GM18870 (cell line): ENCODE measurements around the gene CLPTM1.

Experiments used
- ATAC-seq: cut with Tn5 transposase; IDR thresholded peaks from one replicate; pipeline ENCODE4 v1.9.1; 2021; ENCODE audit warnings: moderate library complexity; ENCODE audit not compliant: unreplicated experiment

Gene CLPTM1

GRCh38 chr19:45008552-45008951 lies 53.4 kb downstream of the CLPTM1 start:
- no peak for ATAC-seq

- no peak for ATAC-seq
Observed at GRCh38 chr19:45009625-45010255, 54.6 kb downstream of the CLPTM1 start.

DNA sequence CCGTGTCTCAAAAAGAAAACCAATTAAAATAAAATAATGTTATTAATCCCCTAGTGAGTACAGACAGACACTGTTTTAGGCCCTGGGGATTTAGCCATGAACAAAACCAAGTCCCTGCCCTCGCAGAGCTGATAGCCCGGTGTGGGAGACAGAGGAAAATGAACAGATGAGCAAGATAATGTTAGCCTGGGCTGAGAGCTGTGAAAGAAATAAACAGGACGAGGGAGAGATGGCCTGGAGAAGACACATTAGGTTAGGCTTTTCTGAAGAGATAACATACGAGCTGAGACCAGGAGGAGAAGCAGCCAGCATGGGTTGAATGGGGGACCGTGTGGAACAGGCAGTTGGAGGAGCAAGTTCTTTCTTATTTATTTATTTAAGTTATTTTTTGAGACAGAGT lies 55.1 kb downstream of the CLPTM1 start:
- no peak for ATAC-seq

GRCh38 chr19:45011959-45012358 lies 56.8 kb downstream of the CLPTM1 start:
- ATAC-seq = no peak

DNA sequence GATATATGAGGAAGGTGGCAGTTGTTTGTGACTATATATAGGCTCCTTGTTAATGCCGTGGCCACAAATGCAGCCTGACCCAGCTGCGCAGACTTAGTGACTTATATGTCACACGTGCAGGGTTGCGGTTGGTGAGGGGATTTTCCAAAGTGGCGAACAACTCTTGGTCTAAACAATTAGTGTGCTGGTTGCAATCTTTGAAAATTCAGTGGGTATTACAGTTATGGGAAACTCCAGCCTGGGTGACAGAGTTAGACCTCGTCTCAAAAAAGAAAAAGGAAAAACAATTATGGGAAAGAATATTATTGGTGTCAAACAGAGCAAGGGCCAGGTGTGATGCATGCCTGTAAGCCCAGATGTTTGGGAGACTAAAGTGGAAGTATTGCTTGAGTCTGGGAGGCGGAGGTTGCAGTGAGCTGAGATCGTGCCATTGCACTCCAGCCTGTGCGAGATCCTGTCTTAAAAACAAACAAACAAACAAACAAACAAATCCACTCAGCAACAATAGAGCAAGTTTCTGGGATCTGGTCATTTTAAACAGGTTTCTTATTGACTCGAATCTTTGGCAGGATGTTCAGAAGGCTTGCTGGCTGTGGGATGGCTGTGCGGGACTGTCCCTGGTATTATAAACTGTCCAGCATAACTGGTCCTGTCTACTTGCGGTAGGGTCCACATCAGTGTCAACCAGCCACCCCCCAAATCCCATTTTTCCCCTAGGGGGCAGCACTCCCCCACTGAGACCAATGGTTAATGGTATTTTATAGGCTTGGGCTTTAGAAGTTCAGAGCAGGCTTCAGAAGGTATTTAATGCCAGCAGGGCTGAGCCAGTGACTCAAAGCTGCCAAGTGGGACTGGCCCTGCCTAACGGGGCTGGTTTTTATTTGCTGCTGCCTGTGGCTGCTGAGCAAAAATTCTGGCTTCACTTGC lies 61.5 kb downstream of the CLPTM1 start:
- peak; percentile 76 for ATAC-seq

GRCh38 chr19:45019187-45019586 lies 64.0 kb downstream of the CLPTM1 start:
- ATAC-seq = no peak

- no peak for ATAC-seq
Observed at GRCh38 chr19:45020071-45020470, 64.9 kb downstream of the CLPTM1 start.

GRCh38 chr19:45021971-45022370 lies 66.8 kb downstream of the CLPTM1 start:
- ATAC-seq = no peak

- no peak for ATAC-seq
Observed at GRCh38 chr19:45023048-45023447, 67.9 kb downstream of the CLPTM1 start.

DNA sequence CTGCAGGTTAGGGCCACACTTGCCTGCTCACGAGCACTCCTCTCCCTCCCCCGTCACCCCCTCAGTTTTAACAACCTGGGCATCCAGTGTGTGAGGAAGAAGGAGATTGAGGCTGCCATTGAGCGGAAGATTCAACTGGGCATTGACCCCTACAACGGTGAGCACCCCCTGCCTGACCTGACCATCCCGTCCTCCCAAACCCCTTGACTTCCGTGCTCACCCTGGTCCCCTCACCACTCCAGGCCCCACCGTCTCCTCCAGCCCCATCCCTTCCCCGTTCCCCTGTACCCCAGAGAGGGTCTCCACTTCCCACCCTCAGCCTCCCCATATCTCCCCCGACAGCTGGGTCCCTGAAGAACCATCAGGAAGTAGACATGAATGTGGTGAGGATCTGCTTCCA lies 70.1 kb downstream of the CLPTM1 start:
- no peak for ATAC-seq

- no peak for ATAC-seq
Observed at GRCh38 chr19:45027371-45027770, 72.2 kb downstream of the CLPTM1 start.

GRCh38 chr19:45030825-45031224 lies 75.6 kb downstream of the CLPTM1 start:
- ATAC-seq = no peak

DNA sequence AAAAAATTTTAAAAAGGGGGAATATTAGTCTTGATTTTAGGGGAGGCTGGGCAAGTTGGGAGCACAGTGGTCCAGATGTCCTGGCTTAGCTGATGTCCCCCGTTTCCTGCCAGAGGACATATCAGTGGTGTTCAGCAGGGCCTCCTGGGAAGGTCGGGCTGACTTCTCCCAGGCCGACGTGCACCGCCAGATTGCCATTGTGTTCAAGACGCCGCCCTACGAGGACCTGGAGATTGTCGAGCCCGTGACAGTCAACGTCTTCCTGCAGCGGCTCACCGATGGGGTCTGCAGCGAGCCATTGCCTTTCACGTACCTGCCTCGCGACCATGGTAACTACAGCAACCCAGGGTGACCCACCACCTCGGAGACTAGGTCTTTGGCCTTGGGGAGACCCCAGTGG lies 77.2 kb downstream of the CLPTM1 start:
- ATAC-seq = no peak

DNA sequence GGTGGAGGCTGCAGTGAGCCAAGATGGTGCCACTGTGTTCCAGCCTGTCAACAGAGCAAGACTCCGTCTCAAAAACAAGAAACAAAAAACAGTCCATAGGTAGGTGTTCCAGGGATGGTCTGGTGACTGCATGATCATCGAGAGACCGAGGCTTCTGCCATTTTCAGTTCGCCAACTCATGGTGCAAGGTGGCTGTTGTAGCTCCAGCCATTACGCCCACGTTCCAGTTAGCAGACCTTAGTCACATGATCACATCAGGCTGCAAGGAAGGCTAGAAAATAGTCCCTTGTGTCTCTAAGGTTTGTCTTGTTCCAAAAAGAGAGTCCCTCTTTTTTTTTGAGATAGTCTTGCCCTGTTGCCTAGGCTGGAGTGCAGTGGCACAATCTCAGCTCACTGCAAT lies 80.6 kb downstream of the CLPTM1 start:
- no peak for ATAC-seq

DNA sequence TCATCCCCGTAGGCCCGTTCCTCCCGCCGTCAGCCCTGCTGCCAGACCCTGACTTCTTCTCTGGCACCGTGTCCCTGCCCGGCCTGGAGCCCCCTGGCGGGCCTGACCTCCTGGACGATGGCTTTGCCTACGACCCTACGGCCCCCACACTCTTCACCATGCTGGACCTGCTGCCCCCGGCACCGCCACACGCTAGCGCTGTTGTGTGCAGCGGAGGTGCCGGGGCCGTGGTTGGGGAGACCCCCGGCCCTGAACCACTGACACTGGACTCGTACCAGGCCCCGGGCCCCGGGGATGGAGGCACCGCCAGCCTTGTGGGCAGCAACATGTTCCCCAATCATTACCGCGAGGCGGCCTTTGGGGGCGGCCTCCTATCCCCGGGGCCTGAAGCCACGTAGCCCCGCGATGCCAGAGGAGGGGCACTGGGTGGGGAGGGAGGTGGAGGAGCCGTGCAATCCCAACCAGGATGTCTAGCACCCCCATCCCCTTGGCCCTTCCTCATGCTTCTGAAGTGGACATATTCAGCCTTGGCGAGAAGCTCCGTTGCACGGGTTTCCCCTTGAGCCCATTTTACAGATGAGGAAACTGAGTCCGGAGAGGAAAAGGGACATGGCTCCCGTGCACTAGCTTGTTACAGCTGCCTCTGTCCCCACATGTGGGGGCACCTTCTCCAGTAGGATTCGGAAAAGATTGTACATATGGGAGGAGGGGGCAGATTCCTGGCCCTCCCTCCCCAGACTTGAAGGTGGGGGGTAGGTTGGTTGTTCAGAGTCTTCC lies 82.4 kb downstream of the CLPTM1 start:
- no peak for ATAC-seq

DNA sequence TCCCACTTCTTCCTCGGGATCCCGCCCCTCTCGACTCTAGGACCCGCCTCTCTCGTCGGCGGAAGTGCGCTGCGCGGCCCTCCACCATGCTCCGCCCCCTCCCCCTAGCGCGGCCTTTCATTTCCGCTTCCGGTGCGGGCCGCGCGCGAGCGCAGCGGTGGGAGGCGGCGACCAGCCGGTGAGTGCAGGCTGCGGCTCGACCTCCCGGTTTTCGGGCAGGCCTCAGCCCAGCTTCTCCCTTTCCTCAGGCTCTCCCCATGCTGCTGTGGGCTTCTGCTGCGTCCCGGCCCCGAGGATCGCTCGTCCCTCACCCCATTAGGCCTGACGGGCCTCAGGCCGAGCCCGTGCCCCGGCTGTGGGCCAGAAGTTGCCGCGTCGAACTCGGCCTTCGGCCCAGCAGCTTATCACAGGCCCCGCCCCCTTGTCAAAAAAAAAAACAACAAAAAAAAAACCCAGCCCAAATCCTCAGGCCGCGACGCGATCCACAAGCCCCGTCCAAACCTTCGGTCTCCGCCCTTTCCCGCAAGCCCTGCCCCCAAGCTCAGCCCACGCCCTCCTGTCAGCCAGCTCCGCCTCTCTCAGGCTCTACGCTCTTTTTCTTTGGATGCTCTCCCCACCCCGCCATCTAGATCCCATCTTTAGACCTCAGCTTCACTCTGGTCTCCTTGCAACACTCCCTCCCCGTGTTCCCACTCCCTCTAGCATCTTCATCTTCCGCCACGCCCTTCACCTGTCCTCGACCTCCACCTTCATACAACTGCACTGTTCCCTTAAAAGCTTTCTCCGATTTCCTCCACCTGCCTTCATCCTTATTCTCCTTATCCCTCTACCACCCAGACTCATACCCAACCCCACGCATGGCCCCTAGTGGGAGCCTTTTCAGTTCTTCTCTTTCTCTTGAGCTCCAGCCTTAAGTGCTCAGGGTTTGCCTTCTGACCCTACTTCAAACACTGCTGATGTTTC lies 84.0 kb downstream of the CLPTM1 start, which contains the start of gene CLASRP:
TSS of gene CLASRP (plus strand) at position 115 of the 963 bp plus-strand sequence. CDS start 1,168 bp downstream, outside the sequence.
- peak; percentile 55 for ATAC-seq

GRCh38 chr19:45040059-45040771 lies 85.0 kb downstream of the CLPTM1 start:
- ATAC-seq = no peak

DNA sequence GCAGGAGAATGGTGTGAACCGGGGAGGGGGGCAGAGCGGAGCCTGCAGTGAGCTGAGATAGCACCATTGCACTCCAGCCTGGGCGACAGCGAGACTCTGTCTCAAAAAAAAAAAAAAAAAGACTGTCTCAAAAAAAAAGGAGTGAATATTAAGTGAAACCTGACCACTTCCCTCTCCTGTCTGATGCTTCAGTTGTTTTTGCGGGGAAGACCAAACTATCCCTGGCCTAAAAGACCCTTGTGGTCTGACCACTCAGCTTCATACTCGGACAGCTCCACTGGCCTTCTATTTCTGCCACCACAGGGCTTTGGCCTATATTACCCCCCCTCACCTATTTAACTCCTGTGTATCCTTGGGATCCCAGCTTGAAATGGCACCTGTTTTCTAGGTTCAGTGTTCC lies 85.9 kb downstream of the CLPTM1 start:
- ATAC-seq = no peak
